Omental fat pad (tissue), 4 donors: Measurements from ENCODE around the gene U2AF1L4. TPM values are rescaled to one million over a fixed set of nuclear protein-coding genes. Genes with fewer than 3 reads are reported as not detected.

Experiments
- ATAC-seq: fragments of 150-250 bp; one replicate; pipeline ENCODE4 v1.9.1; 2016; ENCODE audit warnings: mild to moderate bottlenecking, moderate library complexity; ENCODE audit not compliant: low FRiP score
- DNase-seq: peaks from one replicate; pipeline ENCODE4 v3.0.0-alpha.2; 2019; ENCODE audit warnings: low spot score
- total RNA-seq, 4 donors: library from RNA; depleted of rRNA; stranded (reverse); fragments of >200 nt; gene quantifications; one replicate each; pipeline ENCODE4 v1.1.0, GENCODE V29; 2016
- TF ChIP-seq, protein P1 (sequence below), 3 donors: fragments of 450-650 bp; IDR thresholded peaks; one replicate each; pipeline ENCODE4 v1.5.1; 2016 to 2017; ENCODE audit warnings: antibody characterized with exemption in 3 of 3, mild to moderate bottlenecking in 3 of 3, moderate library complexity in 2 of 3

Gene U2AF1L4
- total RNA-seq, 4 donors from 2014 or later = 18.4 to 23.8 (median 22.9) TPM

DNA sequence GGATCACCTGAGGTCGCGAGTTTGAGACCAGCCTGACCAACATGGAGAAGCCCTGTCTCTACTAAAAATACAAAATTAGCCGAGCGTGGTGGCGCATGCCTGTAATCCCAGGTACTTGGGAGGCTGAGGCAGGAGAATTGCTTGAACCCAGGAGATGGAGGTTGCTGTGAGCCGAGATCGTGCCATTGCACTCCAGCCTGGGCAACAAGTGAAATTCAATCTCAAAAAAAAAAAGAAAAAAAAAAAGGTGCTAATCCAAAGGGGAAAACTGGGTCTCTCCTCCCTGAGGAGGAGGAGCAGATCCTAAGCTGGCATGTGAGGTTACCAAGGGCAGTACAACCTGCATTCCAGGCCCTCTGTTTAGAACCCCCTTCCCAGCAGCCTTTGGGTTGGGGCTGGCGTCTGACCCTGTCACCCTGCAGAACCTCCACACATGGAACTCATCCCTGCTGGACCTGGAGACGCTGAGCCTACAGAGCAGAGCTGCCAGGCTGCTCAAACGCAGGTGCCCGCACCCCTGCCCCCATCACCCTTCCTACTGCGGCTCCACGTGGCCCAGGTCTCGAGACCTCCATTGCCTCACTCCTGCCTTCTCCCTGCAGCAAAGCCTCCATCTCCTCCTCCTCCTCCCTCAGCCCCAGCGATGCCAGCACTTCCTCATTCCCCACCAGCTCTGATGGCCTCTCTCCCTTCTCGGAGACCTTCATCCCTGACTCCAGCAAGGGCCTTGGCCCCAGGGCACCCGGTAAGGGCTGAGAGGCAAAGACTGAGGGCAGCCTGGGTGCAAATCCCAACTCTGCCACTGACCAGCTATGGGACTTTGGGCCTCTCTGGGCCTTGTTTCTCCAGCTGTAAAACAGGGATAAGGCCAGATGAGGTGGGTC is 19.5 kb upstream of the U2AF1L4 start:
- DNase-seq = no peak
- TF ChIP-seq, protein P1, sequence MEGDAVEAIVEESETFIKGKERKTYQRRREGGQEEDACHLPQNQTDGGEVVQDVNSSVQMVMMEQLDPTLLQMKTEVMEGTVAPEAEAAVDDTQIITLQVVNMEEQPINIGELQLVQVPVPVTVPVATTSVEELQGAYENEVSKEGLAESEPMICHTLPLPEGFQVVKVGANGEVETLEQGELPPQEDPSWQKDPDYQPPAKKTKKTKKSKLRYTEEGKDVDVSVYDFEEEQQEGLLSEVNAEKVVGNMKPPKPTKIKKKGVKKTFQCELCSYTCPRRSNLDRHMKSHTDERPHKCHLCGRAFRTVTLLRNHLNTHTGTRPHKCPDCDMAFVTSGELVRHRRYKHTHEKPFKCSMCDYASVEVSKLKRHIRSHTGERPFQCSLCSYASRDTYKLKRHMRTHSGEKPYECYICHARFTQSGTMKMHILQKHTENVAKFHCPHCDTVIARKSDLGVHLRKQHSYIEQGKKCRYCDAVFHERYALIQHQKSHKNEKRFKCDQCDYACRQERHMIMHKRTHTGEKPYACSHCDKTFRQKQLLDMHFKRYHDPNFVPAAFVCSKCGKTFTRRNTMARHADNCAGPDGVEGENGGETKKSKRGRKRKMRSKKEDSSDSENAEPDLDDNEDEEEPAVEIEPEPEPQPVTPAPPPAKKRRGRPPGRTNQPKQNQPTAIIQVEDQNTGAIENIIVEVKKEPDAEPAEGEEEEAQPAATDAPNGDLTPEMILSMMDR (IDR thresholded peaks at IDR 0.05) = no peak
- ATAC-seq = no peak

DNA sequence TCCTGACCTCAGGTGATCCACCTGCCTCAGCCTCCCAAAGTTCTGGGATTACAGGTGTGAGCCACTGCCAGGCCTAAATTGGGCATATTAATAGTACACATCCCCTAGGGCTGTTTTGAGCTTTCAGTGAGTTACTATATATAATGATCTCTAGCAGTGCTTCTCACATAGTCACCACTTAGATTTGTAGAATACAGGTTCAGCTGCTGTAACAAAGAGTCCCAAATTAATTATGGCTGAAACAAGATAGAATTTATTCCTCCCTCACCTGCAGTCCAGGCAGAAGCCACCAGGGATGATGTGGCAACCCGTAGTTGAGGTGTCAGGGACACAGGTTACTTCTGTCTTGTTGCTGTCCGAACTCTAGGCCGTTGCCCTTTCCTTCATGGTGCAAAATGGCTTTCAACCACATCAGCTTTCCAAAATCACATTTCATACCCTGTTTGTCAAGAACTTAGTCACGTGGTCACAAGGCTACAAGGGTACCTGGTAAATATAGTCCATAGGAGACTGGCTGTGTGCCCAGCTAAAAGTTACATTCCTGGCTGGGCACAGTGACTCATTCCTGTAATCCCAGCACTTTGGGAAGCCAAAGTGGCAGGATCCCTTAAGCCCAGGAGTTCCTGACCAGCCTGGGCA is 15.6 kb upstream of the U2AF1L4 start:
- ATAC-seq (no peak), DNase-seq (no peak)
- TF ChIP-seq, protein P1 (IDR thresholded peaks at IDR 0.05) = no peak

DNA sequence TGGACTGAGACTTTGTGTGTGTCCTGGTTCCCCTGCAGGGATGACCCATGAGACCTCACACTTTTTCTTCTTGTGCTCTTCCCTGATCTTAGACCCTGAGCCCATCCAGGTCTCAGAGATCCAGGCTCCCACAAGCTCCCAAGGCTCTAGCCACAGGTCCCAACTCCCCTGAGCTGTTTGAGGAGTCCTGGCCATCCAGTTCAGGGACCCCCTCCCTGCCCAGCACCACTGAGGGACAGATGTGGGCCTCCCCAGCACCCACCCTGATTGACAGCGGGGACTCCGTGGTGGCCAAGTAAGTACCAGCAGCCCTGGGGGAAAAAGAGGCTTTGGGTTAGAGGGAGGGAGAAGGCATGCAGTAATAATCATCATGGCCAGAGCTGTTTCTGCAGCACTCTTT is 14.5 kb upstream of the U2AF1L4 start:
- no peak for DNase-seq
- TF ChIP-seq, protein P1 (IDR thresholded peaks at IDR 0.05) = no peak
- ATAC-seq = no peak

DNA sequence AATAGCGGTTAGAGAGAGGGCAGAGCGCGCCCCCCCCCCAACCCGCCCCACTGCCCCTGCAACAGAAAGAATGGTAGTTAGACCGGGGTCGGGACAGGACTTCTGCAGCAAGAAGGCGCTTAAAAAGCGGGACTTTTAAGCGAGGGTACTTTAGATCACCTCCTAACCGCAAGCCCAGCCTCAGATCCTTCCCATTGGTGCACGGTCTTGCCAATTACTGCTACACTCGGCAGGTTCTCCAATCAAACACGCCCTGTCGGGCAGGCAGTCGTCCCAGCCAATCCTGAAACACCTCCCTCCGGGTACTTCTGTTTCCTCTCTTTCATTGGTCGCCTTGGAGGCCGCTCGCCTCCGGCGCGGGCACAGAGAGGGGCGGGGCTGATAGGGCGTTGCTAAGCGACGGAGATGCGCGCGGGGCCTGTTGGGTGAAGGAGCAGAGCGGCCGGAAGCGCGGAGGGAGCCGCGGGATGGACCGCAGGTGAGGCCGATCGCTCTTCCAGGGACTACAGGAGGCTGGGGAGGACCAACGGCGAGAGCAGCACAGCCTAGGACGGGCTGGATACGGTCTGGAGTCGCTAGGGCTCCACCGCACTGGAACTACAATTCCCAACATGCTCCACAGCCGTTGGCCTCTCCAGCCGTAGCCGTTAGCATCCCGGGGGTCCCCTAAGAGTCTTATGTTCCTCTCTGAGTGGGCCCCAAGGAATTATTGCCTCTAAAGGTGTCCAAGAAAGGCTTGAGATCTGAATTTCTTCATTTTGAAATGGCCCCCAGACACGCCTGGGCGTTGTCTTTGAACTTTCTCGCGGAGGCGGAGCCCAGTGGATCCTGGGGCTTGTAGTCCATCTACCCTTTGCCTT is 12.8 kb upstream of the U2AF1L4 start, which contains the start of gene PROSER3:
Gene PROSER3, plus strand, starts transcription at position 428 of the 860 bp plus-strand sequence. Its CDS starts 40 bp downstream, at position 468.
- ATAC-seq = peak; percentile 89
- peak; percentile 94 for DNase-seq
- TF ChIP-seq, protein P1 (IDR thresholded peaks at IDR 0.05) = no peak

DNA sequence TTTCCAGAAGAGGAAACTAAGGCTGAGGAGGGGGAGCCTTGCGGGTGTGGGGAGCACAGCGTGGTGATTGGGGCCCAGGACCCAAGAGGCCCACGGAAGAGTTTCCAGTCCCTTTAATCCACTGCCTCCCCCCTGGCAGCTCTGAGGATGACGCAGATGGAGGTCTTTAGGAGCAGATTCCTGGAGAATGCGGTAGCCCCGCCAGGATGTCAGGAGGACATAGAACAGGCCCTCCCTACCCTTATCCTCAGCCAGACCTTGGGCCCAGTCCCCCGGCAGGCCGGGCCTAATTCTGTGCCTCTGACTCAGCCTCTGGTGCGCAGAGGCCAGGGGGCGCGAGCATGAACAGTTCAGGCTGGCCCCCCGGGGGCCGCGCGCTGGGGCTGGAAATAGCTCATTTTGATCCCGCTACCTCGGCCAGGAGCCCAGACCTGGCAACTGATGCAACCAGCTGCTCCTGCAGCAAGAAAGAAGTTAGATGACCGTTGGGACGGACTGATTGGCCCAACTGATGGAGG is 12.1 kb upstream of the U2AF1L4 start:
- TF ChIP-seq, protein P1 (IDR thresholded peaks at IDR 0.05) = no peak
- ATAC-seq = peak; percentile 79
- peak; percentile 53 for DNase-seq

DNA sequence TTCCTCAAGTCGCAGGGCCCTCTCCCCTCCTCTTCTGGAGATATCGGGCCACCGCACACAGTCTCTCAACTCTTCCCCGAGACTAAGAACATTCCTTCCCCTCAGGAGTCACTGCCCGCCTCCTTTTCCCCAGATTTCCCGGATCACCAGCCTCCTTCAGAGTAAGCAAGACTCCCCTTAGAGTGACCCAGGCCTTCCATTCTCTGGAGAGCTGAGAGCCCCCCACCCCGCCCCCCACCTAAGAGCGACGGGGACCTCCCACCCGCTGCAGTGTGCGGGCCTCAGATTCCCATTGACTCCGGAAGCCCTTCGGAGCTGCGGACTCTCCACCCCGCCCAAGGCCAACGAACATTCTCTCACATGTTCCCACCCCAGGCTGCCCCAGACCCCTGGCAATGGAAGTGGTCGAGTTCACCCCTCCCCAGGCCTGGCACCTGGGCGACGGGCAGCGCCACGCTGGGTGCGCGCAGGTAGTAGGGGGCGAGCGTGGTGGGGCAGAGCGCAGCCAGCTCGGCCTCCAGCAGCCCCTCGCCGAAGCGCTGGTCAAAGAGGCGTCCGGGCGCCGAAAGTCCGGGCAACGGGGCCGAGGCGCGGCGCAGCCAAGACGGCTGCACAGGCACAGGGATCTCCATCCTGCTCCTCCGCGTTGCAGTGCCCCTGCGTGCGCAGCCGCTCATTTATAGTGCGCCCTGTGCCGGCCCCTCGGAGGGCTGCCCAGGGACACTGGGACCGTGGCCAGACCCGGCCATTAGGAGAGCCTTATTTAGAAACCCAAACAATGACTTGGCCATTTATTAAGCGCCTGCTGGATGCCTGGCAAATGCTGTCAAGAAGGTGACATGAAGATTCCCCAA is 11.4 kb upstream of the U2AF1L4 start, which contains the start of gene HSPB6:
Gene HSPB6, minus strand, starts transcription at position 653 of the 854 bp plus-strand sequence. Its CDS starts 21 bp downstream, at position 632.
- ATAC-seq (no peak), DNase-seq (no peak)
- TF ChIP-seq, protein P1 (IDR thresholded peaks at IDR 0.05) = no peak
